Placental pericyte (primary cell): ENCODE measurements around the gene NKAP. TPM values are rescaled to one million over a fixed set of nuclear protein-coding genes. Genes with fewer than 3 reads are reported as not detected.

Source experiments
- total RNA-seq: library from RNA; depleted of rRNA; stranded (reverse); fragments of >200 nt; gene quantifications from 2 replicates; pipeline ENCODE4 v1.2.3, GENCODE V29; 2012

Gene NKAP
- 4.0 and 6.3 TPM in 2 replicates for total RNA-seq

DNA sequence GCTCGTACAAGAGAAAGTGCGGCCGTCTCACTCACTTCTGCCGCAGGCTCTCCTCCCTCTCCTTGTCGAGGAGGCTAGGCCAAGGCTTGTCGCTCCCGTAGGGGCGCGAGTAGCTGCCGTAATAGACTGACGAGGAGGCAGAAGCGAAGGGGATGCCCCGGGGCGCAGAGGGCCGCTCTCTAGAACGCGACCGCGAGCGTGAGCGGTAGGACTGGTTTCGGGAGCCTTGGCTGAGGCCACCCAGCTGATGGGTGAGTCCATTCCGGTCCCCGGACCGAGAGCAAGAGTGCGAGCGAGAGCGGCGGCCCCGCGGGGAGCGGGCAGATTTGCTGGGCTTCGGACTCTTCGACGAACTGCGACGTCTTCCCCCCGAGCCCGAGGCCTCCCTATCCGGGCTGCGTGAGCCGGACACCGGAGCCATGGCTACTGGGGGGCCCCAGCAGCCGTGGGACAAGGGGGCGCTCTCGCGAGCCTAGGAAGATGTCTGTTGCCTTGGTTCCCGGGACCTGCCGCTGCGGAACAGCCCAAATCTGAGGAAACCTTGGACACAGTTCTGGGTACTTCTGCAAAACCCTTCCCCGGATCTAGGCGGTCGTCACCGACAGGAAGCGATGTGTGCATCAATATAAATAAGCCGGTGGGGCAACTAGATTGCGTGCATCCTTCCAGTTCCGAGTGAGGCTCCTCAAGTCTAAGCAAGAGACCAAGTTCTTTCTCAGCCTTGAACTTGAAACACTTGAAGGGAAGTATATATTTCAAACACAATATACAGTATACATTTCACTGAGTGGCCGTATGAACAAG, at the start of gene NKAP:
Gene NKAP, minus strand, starts transcription at position 567 of the 804 bp plus-strand sequence. Its CDS starts 146 bp downstream, at position 421.

GRCh38 chrX:119895843-119896326, 47.7 kb downstream of the NKAP start, which contains the start of gene AKAP14:
TSS of gene AKAP14 (plus strand) at chrX:119895893. CDS start at chrX:119903224, 7,331 bp downstream.

GRCh38 chrX:119871599-119872395, 71.8 kb downstream of the NKAP start, which contains the start of the genes NDUFA1 and RNF113A:
TSS of gene NDUFA1 (plus strand) at chrX:119871832. CDS start at chrX:119871912, 80 bp downstream.
TSS of gene RNF113A (minus strand) at chrX:119871733. CDS start at chrX:119871613, 120 bp downstream.

Other genes starting within 250 kb of the NKAP start
- 0.22 TPM in 1 of 2 replicates, not detected in the other for gene SOWAHD, start 185.2 kb downstream of the NKAP start, total RNA-seq
- 508 and 2,056 TPM in 2 replicates for gene RPL39, start 152.1 kb downstream of the NKAP start, total RNA-seq
- 1.0 and 1.5 TPM in 2 replicates for gene UPF3B, start 90.8 kb downstream of the NKAP start, total RNA-seq
- 10.3 and 27.1 TPM in 2 replicates for gene RNF113A, start 72.0 kb downstream of the NKAP start, total RNA-seq
- 29.1 and 63.2 TPM in 2 replicates for gene NDUFA1, start 71.9 kb downstream of the NKAP start, total RNA-seq
- not detected in 2 replicates for gene AKAP14, start 47.9 kb downstream of the NKAP start, total RNA-seq
- not detected in 2 replicates for gene RHOXF2B, start 133.9 kb upstream of the NKAP start, total RNA-seq
- not detected in 2 replicates for gene RHOXF1, start 172.2 kb upstream of the NKAP start, total RNA-seq
- not detected in 2 replicates for gene RHOXF2, start 214.9 kb upstream of the NKAP start, total RNA-seq